GM18870 (cell line): ENCODE measurements around the gene CCDC28B.

Experiments
- ATAC-seq: cut with Tn5 transposase; IDR thresholded peaks from one replicate; pipeline ENCODE4 v1.9.1; 2021; ENCODE audit warnings: moderate library complexity; ENCODE audit not compliant: unreplicated experiment

The CCDC28B gene

GRCh38 chr1:32192220-32192948, 8.0 kb upstream of the CCDC28B start:
- no peak for ATAC-seq

GRCh38 chr1:32194984-32195383, 5.4 kb upstream of the CCDC28B start:
- no peak for ATAC-seq

- no peak for ATAC-seq
Measured at GRCh38 chr1:32195531-32195930, 4.9 kb upstream of the CCDC28B start.

GRCh38 chr1:32195972-32196823, 4.2 kb upstream of the CCDC28B start:
- no peak for ATAC-seq

- ATAC-seq: no peak
Measured at GRCh38 chr1:32197074-32197473, 3.3 kb upstream of the CCDC28B start.

- ATAC-seq: no peak
Measured at GRCh38 chr1:32197837-32198236, 2.6 kb upstream of the CCDC28B start.

- ATAC-seq: no peak
Measured at GRCh38 chr1:32198237-32199042, 2.0 kb upstream of the CCDC28B start.

- no peak for ATAC-seq
Measured at GRCh38 chr1:32199043-32199716, 1.2 kb upstream of the CCDC28B start.

GRCh38 chr1:32199717-32200072, 700 bp upstream of the CCDC28B start:
- ATAC-seq: no peak

GRCh38 chr1:32201011-32201855, 838 bp downstream of the CCDC28B start:
- ATAC-seq: peak; percentile 45

- no peak for ATAC-seq
Measured at GRCh38 chr1:32204943-32205361, 4.6 kb downstream of the CCDC28B start.

GRCh38 chr1:32205401-32206370, 5.3 kb downstream of the CCDC28B start, which contains the start of gene IQCC:
TSS of gene IQCC (plus strand) at chr1:32205671. CDS start at chr1:32205682, 11 bp downstream.
- ATAC-seq: no peak

- ATAC-seq: no peak
Measured at GRCh38 chr1:32208469-32208868, 8.1 kb downstream of the CCDC28B start.

GRCh38 chr1:32208891-32209328, 8.5 kb downstream of the CCDC28B start, which contains the start of gene DCDC2B:
TSS of gene DCDC2B (plus strand) at chr1:32209089. CDS start at chr1:32209094, 5 bp downstream.
- ATAC-seq: no peak

- ATAC-seq: no peak
Measured at GRCh38 chr1:32215629-32216480, 15.5 kb downstream of the CCDC28B start.

- ATAC-seq: no peak
Measured at GRCh38 chr1:32216566-32216965, 16.2 kb downstream of the CCDC28B start.

GRCh38 chr1:32219022-32219421, 18.6 kb downstream of the CCDC28B start:
- ATAC-seq: no peak
